K562 (cell line): ENCODE measurements around the gene BCAS1. TPM values are rescaled to one million over a fixed set of nuclear protein-coding genes. Genes with fewer than 3 reads are reported as not detected.

ENCODE experiments used
- ATAC-seq: fragments of 200-7000 bp; cut with Tn5 transposase; 3 replicates; pipeline ENCODE4 v1.9.1; 2020; ENCODE audit warnings: moderate library complexity
- Bru-seq: library from RNA; stranded (reverse); fragments of 400-500 nt; gene quantifications from one replicate; lab custom pipeline; 2021; lab: Mats Ljungman, UMichigan
- BruChase-seq, 2 experiments: library from RNA; stranded (reverse); fragments of 400-500 nt; gene quantifications; one replicate each; lab custom pipeline; 2021; lab: Mats Ljungman, UMichigan
- BruUV-seq: library from RNA; stranded (reverse); fragments of 400-500 nt; replicated peaks from 2 replicates; lab custom pipeline; 2021; lab: Mats Ljungman, UMichigan
- CTCF ChIA-PET: fragments of 300-600 bp; formaldehyde crosslinking; extraction: SDS; loops from one replicate; lab custom pipeline; 2021; ENCODE audit warnings: low intra/inter-chr PET ratio; lab: Yijun Ruan, JAX
- POLR2A ChIA-PET: fragments of 300-600, 350-650 bp; sonication (Branson Sonifier 250); formaldehyde crosslinking; extraction: SDS; loops from one replicate; lab custom pipeline; 2021; ENCODE audit warnings: antibody characterized with exemption, inconsistent platforms; lab: Yijun Ruan, JAX
- DNase-seq, 4 experiments: peaks; one replicate each; pipeline versions ENCODE4 v3.0.0 to v3.0.0-alpha.2; 2011 to 2018; ENCODE audit warnings: low spot score in 3 of 4, mixed read lengths in 3 of 4; ENCODE audit errors: extremely low read depth in 1 of 4
- FAIRE-seq: peaks from 2 replicates; lab custom pipeline; 2011; peaks lifted over from hg19 to GRCh38; lab: Jason Lieb, UNC
- H2AFZ ChIP-seq: 2 replicates; pipeline ENCODE4 v1.6.0; 2011; ENCODE audit warnings: low read depth, low read length, control low read depth, inconsistent platforms
- H3K27ac ChIP-seq: fragments of 200-600 bp; 3 replicates; pipeline ENCODE4 v1.8.0; 2011; ENCODE audit warnings: low read depth, mild to moderate bottlenecking, control low read depth, inconsistent platforms, low read length, moderate library complexity, mixed read lengths; ENCODE audit errors: extremely low read depth
- H3K27me3 ChIP-seq, 2 experiments: fragments of 300-600 bp in 1 of 2; 2 replicates in 1 of 2; 3 replicates in 1 of 2; pipeline versions ENCODE4 v1.6.0 to v1.8.0; 2011; ENCODE audit warnings: inconsistent platforms in 2 of 2, low read length in 2 of 2, mild to moderate bottlenecking in 1 of 2, mixed read lengths in 1 of 2, moderate library complexity in 1 of 2; ENCODE audit not compliant: control insufficient read depth in 2 of 2, insufficient read depth in 2 of 2
- H3K36me3 ChIP-seq: fragments of 300-600 bp; 3 replicates; pipeline ENCODE4 v1.8.0; 2011; ENCODE audit warnings: mild to moderate bottlenecking, low read length, inconsistent platforms; ENCODE audit not compliant: control insufficient read depth, insufficient read depth
- H3K4me1 ChIP-seq, 2 experiments: fragments of 200-600 bp in 1 of 2; replicated peaks in 1 of 2; 2 replicates in 1 of 2; 3 replicates in 1 of 2; pipeline versions ENCODE4 v1.5.1 to v1.8.0; 2011; ENCODE audit warnings: inconsistent platforms in 2 of 2, low read length in 2 of 2, mild to moderate bottlenecking in 1 of 2, mixed read lengths in 1 of 2, moderate library complexity in 1 of 2; ENCODE audit not compliant: control insufficient read depth in 2 of 2, insufficient read depth in 2 of 2
- H3K4me2 ChIP-seq: 2 replicates; pipeline ENCODE4 v1.6.1; 2011; ENCODE audit warnings: low read length, control low read depth, inconsistent platforms, mixed read lengths; ENCODE audit not compliant: insufficient read depth
- H3K4me3 ChIP-seq: fragments of 200-600 bp; sonication (generic), shearing (Covaris generic); 2 replicates; pipeline ENCODE4 v1.5.1; 2016; ENCODE audit warnings: control low read depth, inconsistent platforms
- H3K79me2 ChIP-seq: fragments of 200-600 bp; 3 replicates; pipeline ENCODE4 v1.8.0; 2011; ENCODE audit warnings: low read length, inconsistent platforms; ENCODE audit not compliant: control insufficient read depth, insufficient read depth
- H3K9ac ChIP-seq, 2 experiments: 2 replicates each; pipeline versions ENCODE4 v1.6.0 to v1.6.1; 2011; ENCODE audit warnings: low read depth in 2 of 2, low read length in 2 of 2, control low read depth in 1 of 2, inconsistent platforms in 1 of 2, mild to moderate bottlenecking in 1 of 2, mixed read lengths in 1 of 2; ENCODE audit not compliant: insufficient read depth in 1 of 2
- H3K9me1 ChIP-seq: one replicate; pipeline ENCODE4 v1.6.0; 2011; ENCODE audit warnings: inconsistent platforms, mild to moderate bottlenecking, low read length, moderate library complexity; ENCODE audit not compliant: control insufficient read depth, insufficient read depth
- H3K9me3 ChIP-seq: replicated peaks from 2 replicates; pipeline ENCODE4 v1.5.1; 2011; ENCODE audit warnings: low read depth, low read length, inconsistent platforms; ENCODE audit not compliant: control insufficient read depth, insufficient read depth
- H4K20me1 ChIP-seq: replicated peaks from 2 replicates; pipeline ENCODE4 v1.6.1; 2011; ENCODE audit warnings: low read length, inconsistent platforms, mixed read lengths; ENCODE audit not compliant: control insufficient read depth, insufficient read depth
- ADNP ChIP-seq: fragments of 200-800 bp; sonication (Bioruptor generic); IDR thresholded peaks from 2 replicates; pipeline ENCODE4 v1.6.1; 2016; ENCODE audit warnings: missing genetic modification characterization, missing compliant biosample characterization
- CUX1 ChIP-seq: fragments of 200-800 bp; sonication (Bioruptor generic); IDR thresholded peaks from 2 replicates; pipeline ENCODE4 v1.6.1; 2016; ENCODE audit warnings: missing genetic modification characterization, missing compliant biosample characterization
- EWSR1 ChIP-seq: fragments of 450-650 bp; IDR thresholded peaks from 2 replicates; pipeline ENCODE4 v1.6.1; 2018; ENCODE audit warnings: borderline replicate concordance, mild to moderate bottlenecking, low read depth, moderate library complexity; ENCODE audit not compliant: partially characterized antibody
- NR2C1 ChIP-seq, 2 experiments: fragments of 450-650 bp; IDR thresholded peaks; 2 replicates each; pipeline ENCODE4 v1.6.1; 2017; ENCODE audit warnings: mild to moderate bottlenecking in 2 of 2, antibody characterized with exemption in 1 of 2, inconsistent platforms in 1 of 2, missing compliant biosample characterization in 1 of 2, missing genetic modification characterization in 1 of 2
- RBM17 ChIP-seq: fragments of 200-400 bp; formaldehyde crosslinking; IDR thresholded peaks from 2 replicates; pipeline ENCODE4 v1.6.1; 2017; ENCODE audit warnings: low read depth, mild to moderate bottlenecking, low read length, borderline replicate concordance
- WGBS: fragments of 100-300 bp; shearing (Covaris generic); methylation state at CpG from one replicate; pipeline ENCODE4 v1.1.6; 2016; ENCODE audit warnings: low coverage, mixed read lengths; ENCODE audit not compliant: insufficient coverage; ENCODE audit errors: missing lambda C conversion rate; 5-methylcytosine and 5-hydroxymethylcytosine counted together
- in situ Hi-C: fragments of 300-500 bp; cut with MboI; formaldehyde crosslinking; loops from 4 replicates; pipeline ENCODE4 v1.15.0; 2018; ENCODE audit warnings: inconsistent platforms, mixed read lengths
- intact Hi-C: fragments of 100-400 bp; cut with micrococcal nuclease; formaldehyde crosslinking; loops from 2 replicates; pipeline ENCODE4 v1.14.2; 2022
- long read RNA-seq, 3 experiments: library from polyadenylated mRNA in 2 of 3; library from RNA in 1 of 3; unstranded in 2 of 3; stranded (forward) in 1 of 3; transcript quantifications; one replicate each; pipeline ENCODE4 v2.0.0, GENCODE V29; 2019 to 2022
- polyA minus RNA-seq, 3 experiments: library from RNA; depleted of rRNA, polyadenylated mRNA; stranded (reverse); fragments of >200 nt; gene quantifications; 2 replicates each; pipeline ENCODE4 v1.2.3, GENCODE V29; 2011
- polyA plus RNA-seq, 8 experiments: library from polyadenylated mRNA; depleted of rRNA in 4 of 8; stranded (reverse) in 5 of 8; unstranded in 3 of 8; fragments of >200 nt; fragmentation: Nextera tagmentation in 2 of 8; fragmentation: Illumina TruSeq in 1 of 8; extraction: Ambion mirVana in 2 of 8; extraction: Trizol in 1 of 8; gene quantifications; 2 replicates each; pipeline versions ENCODE4 v1.2.1 to v1.2.3, GENCODE V29; 2011 to 2014; ENCODE audit warnings: inconsistent platforms in 1 of 8, missing spikeins in 1 of 8
- total RNA-seq, 7 experiments: library from RNA; depleted of rRNA in 6 of 7; stranded (reverse); fragments of >200 nt in 6 of 7; fragmentation: Illumina TruSeq in 2 of 7; extraction: Trizol in 2 of 7; gene quantifications; 2 replicates each; pipeline versions ENCODE4 v1.2.1 to v1.2.3, GENCODE V29; 2011 to 2021; ENCODE audit warnings: low replicate concordance in 1 of 7

BCAS1 gene, protein sequence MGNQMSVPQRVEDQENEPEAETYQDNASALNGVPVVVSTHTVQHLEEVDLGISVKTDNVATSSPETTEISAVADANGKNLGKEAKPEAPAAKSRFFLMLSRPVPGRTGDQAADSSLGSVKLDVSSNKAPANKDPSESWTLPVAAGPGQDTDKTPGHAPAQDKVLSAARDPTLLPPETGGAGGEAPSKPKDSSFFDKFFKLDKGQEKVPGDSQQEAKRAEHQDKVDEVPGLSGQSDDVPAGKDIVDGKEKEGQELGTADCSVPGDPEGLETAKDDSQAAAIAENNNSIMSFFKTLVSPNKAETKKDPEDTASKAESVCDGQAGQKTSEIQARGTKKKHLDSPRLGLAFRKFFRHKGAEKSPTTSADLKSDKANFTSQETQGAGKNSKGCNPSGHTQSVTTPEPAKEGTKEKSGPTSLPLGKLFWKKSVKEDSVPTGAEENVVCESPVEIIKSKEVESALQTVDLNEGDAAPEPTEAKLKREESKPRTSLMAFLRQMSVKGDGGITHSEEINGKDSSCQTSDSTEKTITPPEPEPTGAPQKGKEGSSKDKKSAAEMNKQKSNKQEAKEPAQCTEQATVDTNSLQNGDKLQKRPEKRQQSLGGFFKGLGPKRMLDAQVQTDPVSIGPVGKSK
- total RNA-seq (2011; cell fraction: chromatin; rRNA removed; ENCODE audit: low replicate concordance) = 0.58 and 0.92 TPM in 2 replicates
- total RNA-seq (2011; cell fraction: nucleolus; rRNA removed) = 0.39 and 0.67 TPM in 2 replicates
- total RNA-seq (2011; cell fraction: nucleoplasm; rRNA removed) = 0.51 and 0.69 TPM in 2 replicates
- total RNA-seq (2014; rRNA removed) = 1.6 and 1.8 TPM in 2 replicates
- total RNA-seq (2014; rRNA removed; fragmentation: Illumina TruSeq; extraction: Trizol) = 1.1 and 1.5 TPM in 2 replicates
- 0.54 and 0.57 TPM in 2 replicates for total RNA-seq (2015; rRNA removed; fragmentation: Illumina TruSeq; extraction: Trizol)
- 0.93 and 1.0 TPM in 2 replicates for total RNA-seq (2021)
- polyA plus RNA-seq (2011; rRNA removed) = 0.18 and 0.19 TPM in 2 replicates
- polyA plus RNA-seq (2011; cell fraction: cytosol; rRNA removed) = 0.07 and 0.15 TPM in 2 replicates
- polyA plus RNA-seq (2011; cell fraction: nucleus; rRNA removed) = 0.20 and 0.24 TPM in 2 replicates
- polyA plus RNA-seq (2012) = 0.76 and 1.8 TPM in 2 replicates
- polyA plus RNA-seq (2014; fragmentation: Illumina TruSeq; extraction: Trizol) = 1.3 and 2.3 TPM in 2 replicates
- under 1 TPM; 0.37 to 0.63 TPM for polyA plus RNA-seq (2014; fragmentation: Nextera tagmentation; extraction: Ambion mirVana)
- 1.0 and 1.1 TPM in 2 replicates for polyA plus RNA-seq (2014; rRNA removed)
- polyA minus RNA-seq (2011; rRNA and poly(A)+ RNA removed) = 0.18 and 0.25 TPM in 2 replicates
- polyA minus RNA-seq (2011; cell fraction: cytosol; rRNA and poly(A)+ RNA removed) = not detected in 2 replicates
- polyA minus RNA-seq (2011; cell fraction: nucleus; rRNA and poly(A)+ RNA removed) = 0.33 and 0.40 TPM in 2 replicates
- percentile 35 among the genes with signal in this experiment for Bru-seq, nascent RNA
- BruChase-seq, experiment 1, labeled RNA remaining after a 2-hour chase = percentile 36 among the genes with signal in this experiment
- BruChase-seq, experiment 2, labeled RNA remaining after a 6-hour chase = percentile 34 among the genes with signal in this experiment
- long read RNA-seq, experiment 1, partial matches to known transcripts = 1 of 7 reads
- long read RNA-seq, experiment 1, other reads (novel, unspliced or antisense) = 6 of 7 reads
- long read RNA-seq, experiment 2, partial matches to known transcripts = 0 of 1 reads
- long read RNA-seq, experiment 2, other reads (novel, unspliced or antisense) = 1 of 1 reads
- long read RNA-seq, experiment 3, partial matches to known transcripts = 0 of 3 reads
- long read RNA-seq, experiment 3, other reads (novel, unspliced or antisense) = 3 of 3 reads

DNA sequence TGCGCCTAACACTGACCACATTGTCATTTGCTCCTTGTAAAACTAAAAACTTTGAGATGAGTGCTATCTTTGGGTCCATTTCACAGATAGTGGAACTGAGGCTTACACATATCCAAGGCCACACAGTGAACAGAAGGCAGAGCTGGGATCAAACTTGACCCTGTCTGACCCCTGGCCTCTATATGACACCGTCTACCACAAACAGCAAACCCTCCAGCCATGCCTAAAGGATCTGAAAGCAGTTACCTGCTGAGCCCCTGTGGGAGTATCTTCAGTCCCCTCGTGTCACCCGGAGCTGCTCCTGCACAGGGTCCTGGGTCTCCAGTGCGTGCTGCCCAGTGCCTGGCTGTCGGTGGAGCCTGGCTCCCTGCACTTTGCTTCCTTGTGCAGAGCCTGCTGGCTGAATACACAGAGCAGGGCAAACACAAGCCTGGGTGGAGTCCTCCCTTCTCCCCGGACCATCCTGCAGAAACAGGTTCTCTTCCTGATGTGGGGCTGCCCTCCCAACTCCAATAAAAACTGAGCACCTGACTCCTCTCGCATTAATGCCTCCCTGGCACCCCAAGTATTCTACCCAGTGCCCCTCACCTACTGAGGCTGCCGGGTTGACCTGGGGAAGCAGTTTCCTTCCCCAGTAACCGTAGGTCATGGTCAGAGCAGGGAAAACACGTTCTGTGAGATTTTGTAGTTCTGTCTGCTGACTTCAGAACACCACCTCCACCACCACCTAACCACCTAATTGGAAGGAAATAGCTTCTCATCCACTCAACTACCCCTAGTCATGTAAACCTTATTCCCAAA is at the start of gene BCAS1:
Gene BCAS1, minus strand, starts transcription at position 408 of the 801 bp plus-strand sequence. CDS start 11,876 bp downstream, outside the sequence.
- POLR2A ChIA-PET = interaction anchor here (0.6 to 0.7 kb wide), 2 partner anchors 83 to 491 kb away, joined by 3 read pairs; no protein-coding TSS in a partner anchor
- Histone ChIP-seq H3K9me1 (no peaks in the 10 kb centered on the region), H2AFZ (peak within 1 kb of the TSS; percentile 32; the same call in 1 of the 2 replicates), H3K4me2 (peak within 1 kb of the TSS; percentile 21; the same call in 1 of the 2 replicates), H3K9ac (peak within 1 kb of the TSS in 1 of 2 experiments; percentile 55; a peak in 1 of 4 replicates), H3K27me3 (peaks cover under 1 to 4% of the 10 kb centered on the region in 2 experiments; a peak in 1 of 5 replicates), H3K27ac (no peak within 1 kb of the TSS), H3K4me3 (no peak within 1 kb of the TSS), H3K9me3 (peaks cover 1% of the 10 kb centered on the region; the same call in 1 of the 2 replicates), H3K36me3 (no peaks in the 10 kb centered on the region), H4K20me1 (no peaks in the 10 kb centered on the region), H3K79me2 (no peaks in the 10 kb centered on the region), H3K4me1 (peaks cover 14 to 22% of the 10 kb centered on the region in 2 experiments; a peak in 4 of 5 replicates)
- in situ Hi-C loops (no loop called here), intact Hi-C loops (no loop called here)
- BruUV-seq = no TSS peak
- FAIRE-seq (no peak), DNase-seq (peak in 2 of 4 experiments; percentile 14 to 30), ATAC-seq (no peak)
- 17% methylated on average over 11 of the region's 11 CpGs for WGBS
- CTCF ChIA-PET = no interaction called here
- no peak for TF ChIP-seq RBM17
- peak; percentile 46; the same call in 1 of the 2 replicates for TF ChIP-seq ADNP (tag)
- peak; percentile 60 for TF ChIP-seq EWSR1
- TF ChIP-seq NR2C1 (IDR thresholded peaks at IDR 0.05) = 0 out of 2 replicates have a peak, but pooled peaks have one; percentile 19
- TF ChIP-seq NR2C1 (tag; IDR thresholded peaks at IDR 0.05) = no peak
- no peak for TF ChIP-seq CUX1 (CRISPR knock-in tag)
